GM18526 (cell line): ENCODE measurements around the gene MCU.

Source experiments
- POLR2A ChIP-seq: IDR thresholded peaks from 3 replicates; pipeline ENCODE4 v1.6.1; 2011; ENCODE audit not compliant: insufficient read length; ENCODE audit errors: extremely low read depth

Gene MCU

GRCh38 chr10:72918352-72918751 lies 226.4 kb downstream of the MCU start:
- TF ChIP-seq POLR2A: no peak

DNA sequence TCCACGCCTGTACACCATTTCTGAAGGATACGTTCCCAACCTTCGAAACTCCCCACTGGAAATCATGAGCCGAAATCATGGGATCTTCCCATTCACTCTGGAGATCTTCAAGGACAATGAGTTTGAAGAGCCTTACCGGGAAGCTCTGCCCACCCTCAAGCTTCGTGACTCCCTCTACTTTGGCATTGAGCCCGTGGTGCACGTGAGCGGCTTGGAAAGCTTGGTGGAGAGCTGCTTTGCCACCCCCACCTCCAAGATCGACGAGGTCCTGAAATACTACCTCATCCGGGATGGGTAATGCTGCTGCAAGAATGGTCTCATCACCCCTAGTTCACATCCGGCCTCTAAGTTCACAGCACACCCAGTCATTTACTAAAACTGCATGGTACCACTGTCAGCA lies 232.4 kb downstream of the MCU start:
- TF ChIP-seq POLR2A: no peak

- no peak for TF ChIP-seq POLR2A
These were observed 234.1 kb downstream of the MCU start for GRCh38 chr10:72925951-72926465.

DNA sequence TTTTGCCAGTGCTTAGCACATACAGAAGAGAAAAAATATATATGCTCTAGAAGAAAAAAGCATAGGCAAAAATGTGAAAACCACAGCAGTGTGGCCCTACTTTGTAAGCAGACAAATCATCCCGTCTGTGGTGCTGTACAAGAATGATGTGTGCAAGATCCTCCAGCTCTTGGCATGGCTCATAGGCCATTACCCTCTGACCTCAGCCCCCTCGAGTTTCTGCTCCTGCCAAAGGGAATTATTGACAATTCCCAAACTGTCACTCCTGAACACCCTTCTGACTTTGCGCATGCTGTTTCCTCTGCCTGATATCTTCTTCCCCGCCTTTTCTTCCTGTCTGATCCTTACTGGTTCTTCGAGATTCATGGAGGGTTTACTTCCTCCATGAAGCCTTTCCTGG lies 235.5 kb downstream of the MCU start:
- TF ChIP-seq POLR2A: no peak

- no peak for TF ChIP-seq POLR2A
These were observed 236.9 kb downstream of the MCU start for GRCh38 chr10:72928798-72929197.

GRCh38 chr10:72930276-72930675 lies 238.3 kb downstream of the MCU start:
- no peak for TF ChIP-seq POLR2A

DNA sequence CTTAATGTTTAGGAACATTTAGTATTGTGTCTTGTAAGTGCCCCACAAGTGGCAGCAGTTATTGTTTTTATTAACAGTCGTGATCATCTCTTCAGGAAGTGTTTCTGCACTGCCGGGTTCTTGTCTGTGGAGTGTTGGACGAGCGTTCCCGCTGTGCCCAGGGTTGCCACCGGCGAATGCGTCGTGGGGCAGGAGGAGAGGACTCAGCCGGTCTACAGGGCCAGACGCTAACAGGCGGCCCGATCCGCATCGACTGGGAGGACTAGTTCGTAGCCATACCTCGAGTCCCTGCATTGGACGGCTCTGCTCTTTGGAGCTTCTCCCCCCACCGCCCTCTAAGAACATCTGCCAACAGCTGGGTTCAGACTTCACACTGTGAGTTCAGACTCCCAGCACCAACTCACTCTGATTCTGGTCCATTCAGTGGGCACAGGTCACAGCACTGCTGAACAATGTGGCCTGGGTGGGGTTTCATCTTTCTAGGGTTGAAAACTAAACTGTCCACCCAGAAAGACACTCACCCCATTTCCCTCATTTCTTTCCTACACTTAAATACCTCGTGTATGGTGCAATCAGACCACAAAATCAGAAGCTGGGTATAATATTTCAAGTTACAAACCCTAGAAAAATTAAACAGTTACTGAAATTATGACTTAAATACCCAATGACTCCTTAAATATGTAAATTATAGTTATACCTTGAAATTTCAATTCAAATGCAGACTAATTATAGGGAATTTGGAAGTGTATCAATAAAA lies 240.5 kb downstream of the MCU start:
- TF ChIP-seq POLR2A: no peak

DNA sequence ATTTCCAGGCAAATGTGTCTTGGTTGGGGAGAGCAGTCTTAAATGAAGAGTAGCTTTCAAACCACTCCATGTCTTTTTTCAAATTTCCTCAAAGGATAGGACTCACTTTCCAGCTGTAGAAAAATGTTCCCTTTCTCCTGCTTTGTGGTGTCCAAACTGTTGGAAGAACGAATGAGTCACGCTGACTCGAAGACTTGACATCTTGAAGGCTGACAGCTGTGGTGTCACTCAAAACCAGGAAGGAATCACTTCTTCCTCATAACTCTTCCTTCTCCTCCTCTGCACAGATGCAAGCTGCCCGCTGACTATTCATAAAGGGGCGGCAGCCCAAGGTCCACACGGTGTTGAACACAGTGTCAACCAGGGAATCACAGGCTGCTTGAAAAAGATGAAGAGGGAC lies 243.4 kb downstream of the MCU start:
- TF ChIP-seq POLR2A: no peak
